ENCODE data around the gene KCNAB2. TPM values are rescaled to one million over a fixed set of nuclear protein-coding genes. Genes with fewer than 3 reads are reported as not detected.

Gene KCNAB2
- total RNA-seq, 3 donors from 2014 or later: 6.9 to 19.8 (median 9.8) TPM

GRCh38 chr1:6099787-6100765, 54.4 kb downstream of the KCNAB2 start:
- Histone ChIP-seq H3K36me3 (no peaks in the 10 kb centered on the region), H3K4me3 (no peak overlapping the region), H3K27me3 (peaks cover 0 to 23% of the 10 kb centered on the region in 2 donors), H3K4me1 (no peaks in the 10 kb centered on the region), H3K9me3 (no peaks in the 10 kb centered on the region), H3K27ac (no peak overlapping the region)
- no peak for TF ChIP-seq CTCF (IDR thresholded peaks at IDR 0.05)
- TF ChIP-seq POLR2AphosphoS5 (IDR thresholded peaks at IDR 0.05): no peak
- no peak for TF ChIP-seq POLR2A (IDR thresholded peaks at IDR 0.05)
- DNase-seq (ENCODE audit: low spot score in 2 of 2): no peak
- intact Hi-C loops (cut with DNase I; ENCODE audit: low total_unique reads): no loop called here

DNA sequence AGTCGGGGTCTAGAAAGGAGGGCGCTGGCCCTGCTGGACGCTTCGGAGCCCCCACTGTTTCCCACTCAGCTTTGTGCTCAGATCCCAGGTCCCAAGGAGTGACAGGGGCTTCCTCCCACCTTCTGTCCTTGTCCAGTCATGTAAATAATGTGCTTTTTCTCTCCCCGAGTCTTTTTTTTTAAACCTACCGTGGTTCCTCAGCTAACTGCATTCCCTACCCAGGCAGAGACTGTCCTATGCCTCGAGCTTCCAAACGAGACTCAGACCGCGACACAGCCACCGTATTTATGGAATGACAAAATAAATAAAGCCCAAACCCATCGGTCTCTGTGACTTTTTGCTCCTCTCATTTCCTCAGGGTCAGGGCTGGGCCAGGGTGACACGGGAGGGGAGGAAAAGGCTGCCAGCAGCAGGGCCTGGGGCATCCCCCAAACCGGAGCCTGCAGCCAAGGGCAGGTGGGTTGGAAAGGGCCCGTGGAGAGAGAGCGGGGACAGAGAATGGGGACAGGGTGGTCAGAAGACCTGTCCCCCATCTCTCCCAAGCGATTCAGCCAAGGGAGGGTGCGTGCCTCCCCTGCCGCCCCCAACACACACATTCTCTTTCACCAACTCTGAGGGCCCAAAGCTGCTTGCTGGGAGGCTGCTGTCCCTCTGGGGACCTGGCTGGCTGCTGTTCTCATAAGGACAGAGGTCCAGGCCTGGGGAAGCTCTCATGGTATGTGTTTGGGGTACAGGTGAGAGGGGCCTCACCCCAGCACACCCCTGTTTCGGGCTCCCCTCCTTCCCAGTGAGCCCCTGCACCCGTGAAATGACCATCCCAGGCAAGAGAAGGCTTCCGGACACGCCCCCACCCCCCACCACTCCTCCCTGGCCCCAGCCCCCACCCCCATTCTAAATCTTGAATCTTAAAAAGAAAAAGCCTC, 55.4 kb downstream of the KCNAB2 start:
- Histone ChIP-seq H3K9me3 (no peaks in the 10 kb centered on the region), H3K27ac (no peak overlapping the region), H3K4me3 (no peak overlapping the region), H3K36me3 (no peaks in the 10 kb centered on the region), H3K4me1 (no peaks in the 10 kb centered on the region), H3K27me3 (peaks cover 0 to 25% of the 10 kb centered on the region in 2 donors)
- no peak for DNase-seq (ENCODE audit: low spot score in 2 of 2)
- TF ChIP-seq POLR2AphosphoS5 (IDR thresholded peaks at IDR 0.05) (no peak), POLR2A (IDR thresholded peaks at IDR 0.05) (no peak), CTCF (IDR thresholded peaks at IDR 0.05) (no peak)
- intact Hi-C loops (cut with DNase I; ENCODE audit: low total_unique reads): no loop called here

- Histone ChIP-seq H3K4me1 (no peaks in the 10 kb centered on the region), H3K27me3 (peaks cover 0 to 29% of the 10 kb centered on the region in 2 donors), H3K9me3 (no peaks in the 10 kb centered on the region), H3K36me3 (no peaks in the 10 kb centered on the region), H3K4me3 (no peak overlapping the region), H3K27ac (no peak overlapping the region)
- intact Hi-C loops (cut with DNase I; ENCODE audit: low total_unique reads): no loop called here
- no peak for DNase-seq (ENCODE audit: low spot score in 2 of 2)
- TF ChIP-seq CTCF (IDR thresholded peaks at IDR 0.05) (no peak), POLR2AphosphoS5 (IDR thresholded peaks at IDR 0.05) (no peak), POLR2A (IDR thresholded peaks at IDR 0.05) (no peak)
Observed at GRCh38 chr1:6101826-6102531, 56.3 kb downstream of the KCNAB2 start.

DNA sequence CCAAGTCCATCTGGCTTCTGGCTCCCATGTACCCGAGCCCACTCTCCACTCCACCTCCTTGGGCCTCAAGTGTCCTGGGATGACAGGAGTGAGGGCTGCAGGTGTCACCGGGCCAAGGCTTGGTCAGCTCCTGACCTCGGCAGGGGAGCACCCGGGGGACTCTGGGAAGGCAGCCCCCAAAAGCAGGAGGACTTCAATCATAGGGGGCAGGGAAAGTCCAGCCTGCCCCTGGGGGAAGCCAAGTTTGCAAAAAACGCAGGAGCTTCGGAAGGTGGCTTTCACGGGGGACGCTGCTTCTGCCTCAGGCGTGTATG, 56.8 kb downstream of the KCNAB2 start:
- H3K9me3 ChIP-seq: no peaks in the 10 kb centered on the region
- no peak overlapping the region for H3K27ac ChIP-seq
- H3K36me3 ChIP-seq: no peaks in the 10 kb centered on the region
- no peak overlapping the region for H3K4me3 ChIP-seq
- TF ChIP-seq CTCF (IDR thresholded peaks at IDR 0.05) (no peak), POLR2A (IDR thresholded peaks at IDR 0.05) (no peak), POLR2AphosphoS5 (IDR thresholded peaks at IDR 0.05) (no peak)
- H3K27me3 ChIP-seq: peaks cover 0 to 29% of the 10 kb centered on the region in 2 donors
- no peaks in the 10 kb centered on the region for H3K4me1 ChIP-seq
- intact Hi-C loops (cut with DNase I; ENCODE audit: low total_unique reads): no loop called here
- no peak for DNase-seq (ENCODE audit: low spot score in 2 of 2)

Measured in breast epithelium (tissue), 4 donors.